GM12878 (cell line): Measurements from ENCODE around the gene XPO6. TPM values are rescaled to one million over a fixed set of nuclear protein-coding genes. Genes with fewer than 3 reads are reported as not detected.

Source experiments
- ATF7 ChIP-seq: fragments of 450-650 bp; IDR thresholded peaks from 2 replicates; pipeline ENCODE4 v1.6.1; 2016; ENCODE audit warnings: low read depth, mild to moderate bottlenecking
- EP300 ChIP-seq, 2 experiments: fragments of 150-350 bp in 1 of 2; IDR thresholded peaks; 2 replicates each; pipeline ENCODE4 v1.6.1; 2011 to 2012; ENCODE audit warnings: low read depth in 2 of 2, low read length in 2 of 2, borderline replicate concordance in 1 of 2, improper control_type of control experiment in 1 of 2, inconsistent platforms in 1 of 2; ENCODE audit not compliant: control insufficient read depth in 1 of 2
- ESRRA ChIP-seq: IDR thresholded peaks from 2 replicates; pipeline ENCODE4 v1.6.1; 2012; ENCODE audit warnings: mild to moderate bottlenecking, low read length, improper control_type of control experiment
- IKZF2 ChIP-seq, 2 experiments: fragments of 450-650 bp; IDR thresholded peaks; 2 replicates each; pipeline ENCODE4 v1.6.1; 2017; ENCODE audit warnings: mild to moderate bottlenecking in 2 of 2, moderate library complexity in 2 of 2
- KDM1A ChIP-seq: fragments of 200-600 bp; sonication (generic); IDR thresholded peaks from 2 replicates; pipeline ENCODE4 v1.6.1; 2016; ENCODE audit warnings: borderline replicate concordance
- MYC ChIP-seq: IDR thresholded peaks from 2 replicates; pipeline ENCODE4 v1.6.1; 2011; ENCODE audit warnings: mild to moderate bottlenecking, low read length, moderate library complexity, inconsistent platforms; ENCODE audit not compliant: insufficient read depth, insufficient replicate concordance, insufficient read length, severe bottlenecking
- SUPT20H ChIP-seq: IDR thresholded peaks from 2 replicates; pipeline ENCODE4 v1.6.1; 2011; ENCODE audit warnings: low read depth, mild to moderate bottlenecking, low read length, moderate library complexity, borderline replicate concordance; ENCODE audit not compliant: control insufficient read depth
- ZBED1 ChIP-seq: IDR thresholded peaks from 2 replicates; pipeline ENCODE4 v1.6.1; 2016; ENCODE audit warnings: borderline replicate concordance
- polyA plus RNA-seq, 11 experiments: library from polyadenylated mRNA; depleted of rRNA in 4 of 11; unstranded in 6 of 11; stranded (reverse) in 5 of 11; fragments of >200 nt; fragmentation: Nextera tagmentation in 4 of 11; fragmentation: Illumina TruSeq in 1 of 11; extraction: Ambion mirVana in 4 of 11; extraction: Trizol in 1 of 11; gene quantifications; 1 replicate in 1 of 11; 2 replicates in 10 of 11; pipeline versions ENCODE4 v1.2.1 to v1.2.3, GENCODE V29; 2011 to 2016; ENCODE audit warnings: inconsistent platforms in 2 of 11, missing spikeins in 2 of 11, low read depth in 1 of 11
- total RNA-seq, 4 experiments: library from RNA; depleted of rRNA in 3 of 4; stranded (reverse); fragments of >200 nt in 3 of 4; fragmentation: Illumina TruSeq in 1 of 4; extraction: Trizol in 1 of 4; gene quantifications; 2 replicates each; pipeline versions ENCODE4 v1.2.1 to v1.2.3, GENCODE V29; 2013 to 2021
- TF ChIP-seq, protein P1 (sequence below): IDR thresholded peaks from 2 replicates; pipeline ENCODE4 v1.6.1; 2011; ENCODE audit warnings: low read depth, low read length, improper control_type of control experiment, borderline replicate concordance
- TF ChIP-seq, protein P2 (sequence below): fragments of 150-350 bp; IDR thresholded peaks from 2 replicates; pipeline ENCODE4 v1.6.1; 2016; ENCODE audit warnings: low read depth, low read length
- TF ChIP-seq, protein P3 (sequence below): IDR thresholded peaks from 2 replicates; pipeline ENCODE4 v1.6.1; 2011; ENCODE audit warnings: mild to moderate bottlenecking, low read depth, low read length, moderate library complexity; ENCODE audit not compliant: insufficient replicate concordance
- TF ChIP-seq, protein P4 (sequence below): fragments of 450-650 bp; IDR thresholded peaks from 2 replicates; pipeline ENCODE4 v1.6.1; 2017; ENCODE audit warnings: borderline replicate concordance

XPO6 gene
- total and polyA plus RNA-seq, 10 of the 15 experiments (the other 5 are each of a cell fraction or from before 2014, with no cell fraction given): 9.9 to 246 (median 110) TPM

DNA sequence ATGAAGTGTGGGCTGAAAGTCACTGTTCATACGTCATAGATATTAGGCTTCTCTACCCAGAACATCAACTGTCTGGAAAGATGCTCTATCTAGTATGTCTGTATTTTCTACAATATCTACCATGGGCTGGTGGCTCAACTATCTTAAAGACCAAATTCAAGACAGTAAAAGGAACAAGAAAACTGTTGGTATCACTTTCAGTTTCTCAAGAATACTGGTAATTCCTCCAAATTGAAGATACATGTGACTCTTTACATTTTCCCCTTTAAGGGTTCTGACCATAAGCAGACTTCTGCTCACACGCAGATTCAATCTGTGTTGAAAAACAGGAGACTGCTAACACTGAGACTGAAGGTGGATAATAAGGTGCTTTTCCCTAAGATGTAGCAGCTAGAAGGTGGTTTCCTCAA lies 24.2 kb downstream of the XPO6 start (continued):
- TF ChIP-seq MYC (no peak), SUPT20H (no peak), KDM1A (no peak), ATF7 (peak; percentile 52; the same call in 1 of the 2 replicates), IKZF2 (IDR thresholded peaks at IDR 0.05) (peak in 1 of 2 experiments; percentile 43; a peak in 2 of 4 replicates), ESRRA (no peak), ZBED1 (0 out of 2 replicates have a peak, but pooled peaks have one; percentile 59), EP300 (IDR thresholded peaks at IDR 0.05; ENCODE audit: borderline replicate concordance in 1 of 2, control insufficient read depth in 1 of 2, low read depth in 2 of 2, low read length in 2 of 2) (peak; percentile 66 to 74; a peak in 3 of 4 replicates)
- TF ChIP-seq, protein P1, sequence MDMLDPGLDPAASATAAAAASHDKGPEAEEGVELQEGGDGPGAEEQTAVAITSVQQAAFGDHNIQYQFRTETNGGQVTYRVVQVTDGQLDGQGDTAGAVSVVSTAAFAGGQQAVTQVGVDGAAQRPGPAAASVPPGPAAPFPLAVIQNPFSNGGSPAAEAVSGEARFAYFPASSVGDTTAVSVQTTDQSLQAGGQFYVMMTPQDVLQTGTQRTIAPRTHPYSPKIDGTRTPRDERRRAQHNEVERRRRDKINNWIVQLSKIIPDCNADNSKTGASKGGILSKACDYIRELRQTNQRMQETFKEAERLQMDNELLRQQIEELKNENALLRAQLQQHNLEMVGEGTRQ: no peak; the same call in 1 of the 2 replicates
- TF ChIP-seq, protein P2, sequence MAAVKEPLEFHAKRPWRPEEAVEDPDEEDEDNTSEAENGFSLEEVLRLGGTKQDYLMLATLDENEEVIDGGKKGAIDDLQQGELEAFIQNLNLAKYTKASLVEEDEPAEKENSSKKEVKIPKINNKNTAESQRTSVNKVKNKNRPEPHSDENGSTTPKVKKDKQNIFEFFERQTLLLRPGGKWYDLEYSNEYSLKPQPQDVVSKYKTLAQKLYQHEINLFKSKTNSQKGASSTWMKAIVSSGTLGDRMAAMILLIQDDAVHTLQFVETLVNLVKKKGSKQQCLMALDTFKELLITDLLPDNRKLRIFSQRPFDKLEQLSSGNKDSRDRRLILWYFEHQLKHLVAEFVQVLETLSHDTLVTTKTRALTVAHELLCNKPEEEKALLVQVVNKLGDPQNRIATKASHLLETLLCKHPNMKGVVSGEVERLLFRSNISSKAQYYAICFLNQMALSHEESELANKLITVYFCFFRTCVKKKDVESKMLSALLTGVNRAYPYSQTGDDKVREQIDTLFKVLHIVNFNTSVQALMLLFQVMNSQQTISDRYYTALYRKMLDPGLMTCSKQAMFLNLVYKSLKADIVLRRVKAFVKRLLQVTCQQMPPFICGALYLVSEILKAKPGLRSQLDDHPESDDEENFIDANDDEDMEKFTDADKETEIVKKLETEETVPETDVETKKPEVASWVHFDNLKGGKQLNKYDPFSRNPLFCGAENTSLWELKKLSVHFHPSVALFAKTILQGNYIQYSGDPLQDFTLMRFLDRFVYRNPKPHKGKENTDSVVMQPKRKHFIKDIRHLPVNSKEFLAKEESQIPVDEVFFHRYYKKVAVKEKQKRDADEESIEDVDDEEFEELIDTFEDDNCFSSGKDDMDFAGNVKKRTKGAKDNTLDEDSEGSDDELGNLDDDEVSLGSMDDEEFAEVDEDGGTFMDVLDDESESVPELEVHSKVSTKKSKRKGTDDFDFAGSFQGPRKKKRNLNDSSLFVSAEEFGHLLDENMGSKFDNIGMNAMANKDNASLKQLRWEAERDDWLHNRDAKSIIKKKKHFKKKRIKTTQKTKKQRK: no peak
- TF ChIP-seq, protein P3, sequence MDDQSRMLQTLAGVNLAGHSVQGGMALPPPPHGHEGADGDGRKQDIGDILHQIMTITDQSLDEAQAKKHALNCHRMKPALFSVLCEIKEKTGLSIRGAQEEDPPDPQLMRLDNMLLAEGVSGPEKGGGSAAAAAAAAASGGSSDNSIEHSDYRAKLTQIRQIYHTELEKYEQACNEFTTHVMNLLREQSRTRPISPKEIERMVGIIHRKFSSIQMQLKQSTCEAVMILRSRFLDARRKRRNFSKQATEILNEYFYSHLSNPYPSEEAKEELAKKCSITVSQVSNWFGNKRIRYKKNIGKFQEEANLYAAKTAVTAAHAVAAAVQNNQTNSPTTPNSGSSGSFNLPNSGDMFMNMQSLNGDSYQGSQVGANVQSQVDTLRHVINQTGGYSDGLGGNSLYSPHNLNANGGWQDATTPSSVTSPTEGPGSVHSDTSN: no peak
- TF ChIP-seq, protein P4, sequence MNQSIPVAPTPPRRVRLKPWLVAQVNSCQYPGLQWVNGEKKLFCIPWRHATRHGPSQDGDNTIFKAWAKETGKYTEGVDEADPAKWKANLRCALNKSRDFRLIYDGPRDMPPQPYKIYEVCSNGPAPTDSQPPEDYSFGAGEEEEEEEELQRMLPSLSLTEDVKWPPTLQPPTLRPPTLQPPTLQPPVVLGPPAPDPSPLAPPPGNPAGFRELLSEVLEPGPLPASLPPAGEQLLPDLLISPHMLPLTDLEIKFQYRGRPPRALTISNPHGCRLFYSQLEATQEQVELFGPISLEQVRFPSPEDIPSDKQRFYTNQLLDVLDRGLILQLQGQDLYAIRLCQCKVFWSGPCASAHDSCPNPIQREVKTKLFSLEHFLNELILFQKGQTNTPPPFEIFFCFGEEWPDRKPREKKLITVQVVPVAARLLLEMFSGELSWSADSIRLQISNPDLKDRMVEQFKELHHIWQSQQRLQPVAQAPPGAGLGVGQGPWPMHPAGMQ: no peak
- TF ChIP-seq, all 136 proteins: peak for 24
